ENCODE measurements around the gene FAM131A.

FAM131A gene

DNA sequence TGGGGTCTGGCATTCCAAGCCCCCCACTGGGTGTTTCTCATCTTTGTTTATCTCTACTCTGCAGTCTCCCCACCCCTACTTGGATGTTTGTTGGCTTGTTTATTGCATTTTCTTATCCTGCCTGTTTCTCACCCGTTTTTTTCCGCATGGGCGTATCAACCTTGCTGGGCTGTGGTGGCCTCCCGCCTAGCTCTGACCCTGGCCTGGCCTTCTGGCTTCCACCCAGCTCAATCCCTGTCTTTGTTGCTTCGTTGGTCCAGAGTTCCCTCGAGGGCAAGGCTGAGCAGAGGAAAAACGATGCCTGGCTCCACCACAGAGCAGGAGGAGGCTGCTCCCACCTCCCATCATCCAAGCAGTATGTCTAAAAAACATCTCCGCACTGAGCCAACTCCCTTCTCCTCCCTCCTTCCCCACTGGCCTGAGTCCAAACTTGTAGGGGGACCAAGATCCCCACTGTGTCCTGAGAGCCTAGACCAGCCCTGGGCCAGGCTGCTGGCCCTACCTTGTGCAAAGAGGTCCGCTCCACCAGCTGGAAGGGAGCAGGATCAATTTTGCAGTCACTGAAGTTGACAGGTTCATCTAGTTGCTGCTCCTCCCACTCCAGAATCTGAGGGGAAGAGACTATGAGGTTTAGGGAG, 14.2 kb downstream of the FAM131A start:
- H3K4me3 ChIP-seq (ENCODE audit: control insufficient read depth, low read depth, low read length), result no peak overlapping the region
- DNase-seq (ENCODE audit: low read depth), result no peak
- TF ChIP-seq, protein P1, sequence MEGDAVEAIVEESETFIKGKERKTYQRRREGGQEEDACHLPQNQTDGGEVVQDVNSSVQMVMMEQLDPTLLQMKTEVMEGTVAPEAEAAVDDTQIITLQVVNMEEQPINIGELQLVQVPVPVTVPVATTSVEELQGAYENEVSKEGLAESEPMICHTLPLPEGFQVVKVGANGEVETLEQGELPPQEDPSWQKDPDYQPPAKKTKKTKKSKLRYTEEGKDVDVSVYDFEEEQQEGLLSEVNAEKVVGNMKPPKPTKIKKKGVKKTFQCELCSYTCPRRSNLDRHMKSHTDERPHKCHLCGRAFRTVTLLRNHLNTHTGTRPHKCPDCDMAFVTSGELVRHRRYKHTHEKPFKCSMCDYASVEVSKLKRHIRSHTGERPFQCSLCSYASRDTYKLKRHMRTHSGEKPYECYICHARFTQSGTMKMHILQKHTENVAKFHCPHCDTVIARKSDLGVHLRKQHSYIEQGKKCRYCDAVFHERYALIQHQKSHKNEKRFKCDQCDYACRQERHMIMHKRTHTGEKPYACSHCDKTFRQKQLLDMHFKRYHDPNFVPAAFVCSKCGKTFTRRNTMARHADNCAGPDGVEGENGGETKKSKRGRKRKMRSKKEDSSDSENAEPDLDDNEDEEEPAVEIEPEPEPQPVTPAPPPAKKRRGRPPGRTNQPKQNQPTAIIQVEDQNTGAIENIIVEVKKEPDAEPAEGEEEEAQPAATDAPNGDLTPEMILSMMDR (IDR thresholded peaks at IDR 0.05; ENCODE audit: control insufficient read depth, insufficient read depth, low read depth, low read length, missing control alignments), result no peak

DNA sequence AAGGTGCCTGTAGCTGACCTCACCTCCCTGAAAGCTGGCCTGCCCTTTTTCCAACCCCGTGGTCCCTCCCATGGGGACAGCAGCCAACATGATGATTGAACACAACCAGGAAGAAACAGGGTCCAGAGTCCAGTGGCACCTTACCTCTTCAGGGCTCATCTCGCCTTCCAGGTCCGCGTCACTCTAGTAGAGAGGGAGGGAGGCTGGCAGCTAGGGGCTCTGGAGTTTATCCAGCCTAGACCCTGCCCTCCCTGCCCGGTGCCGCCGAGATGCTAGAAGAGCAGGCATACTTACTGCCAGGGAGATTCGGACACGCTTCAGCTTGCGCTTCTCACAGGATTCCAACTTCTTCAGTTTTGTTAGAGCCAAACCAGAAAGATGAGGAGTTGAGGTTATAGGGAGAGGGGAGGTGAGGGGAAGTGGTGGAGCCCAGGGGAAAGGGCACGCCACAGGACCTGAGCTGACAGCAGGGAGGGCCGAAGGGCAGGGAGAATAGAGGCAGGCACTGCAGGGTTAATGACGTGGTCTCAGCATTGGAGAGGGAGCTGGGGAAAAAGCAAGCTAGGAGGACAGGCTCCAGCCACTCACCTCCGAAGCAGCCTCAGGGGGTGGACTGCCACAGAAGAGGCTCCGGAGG, 14.9 kb downstream of the FAM131A start:
- no peak for DNase-seq (ENCODE audit: low read depth)
- H3K4me3 ChIP-seq (ENCODE audit: control insufficient read depth, low read depth, low read length), result no peak overlapping the region
- TF ChIP-seq, protein P1 (IDR thresholded peaks at IDR 0.05; ENCODE audit: control insufficient read depth, insufficient read depth, low read depth, low read length, missing control alignments), result no peak

DNA sequence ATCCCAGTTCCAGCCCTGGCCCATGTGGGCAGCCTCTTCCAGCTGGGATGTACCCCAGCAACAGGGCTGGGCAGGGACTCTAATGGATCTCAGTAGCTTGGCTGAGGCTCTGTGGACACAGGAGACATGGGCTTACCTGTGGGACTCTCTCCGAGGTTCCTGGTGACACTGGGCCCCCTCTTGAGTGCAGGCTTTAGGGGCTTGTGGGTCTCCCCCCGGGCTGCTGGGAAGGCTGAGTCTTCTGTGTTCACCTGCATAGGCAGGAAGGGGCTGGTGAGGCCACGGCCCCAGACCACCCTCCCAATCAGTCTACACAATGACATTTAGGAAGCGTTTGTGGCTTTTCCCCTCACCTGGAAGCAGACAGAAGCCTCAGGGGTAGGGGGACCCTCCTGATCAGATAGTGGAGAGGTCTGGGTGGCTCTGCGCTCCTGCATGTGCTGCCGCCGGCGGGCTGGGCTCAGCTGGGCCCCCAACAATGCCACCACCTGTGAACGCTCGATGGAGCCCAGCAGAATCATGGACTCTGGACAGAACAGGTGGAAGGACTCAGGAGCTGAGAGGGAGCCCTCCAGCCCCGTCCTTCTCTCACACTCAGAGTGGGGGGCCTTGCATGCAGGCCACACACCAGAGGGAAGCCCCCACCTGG, 15.6 kb downstream of the FAM131A start:
- no peak for DNase-seq (ENCODE audit: low read depth)
- TF ChIP-seq, protein P1 (IDR thresholded peaks at IDR 0.05; ENCODE audit: control insufficient read depth, insufficient read depth, low read depth, low read length, missing control alignments), result no peak
- H3K4me3 ChIP-seq (ENCODE audit: control insufficient read depth, low read depth, low read length), result no peak overlapping the region

DNA sequence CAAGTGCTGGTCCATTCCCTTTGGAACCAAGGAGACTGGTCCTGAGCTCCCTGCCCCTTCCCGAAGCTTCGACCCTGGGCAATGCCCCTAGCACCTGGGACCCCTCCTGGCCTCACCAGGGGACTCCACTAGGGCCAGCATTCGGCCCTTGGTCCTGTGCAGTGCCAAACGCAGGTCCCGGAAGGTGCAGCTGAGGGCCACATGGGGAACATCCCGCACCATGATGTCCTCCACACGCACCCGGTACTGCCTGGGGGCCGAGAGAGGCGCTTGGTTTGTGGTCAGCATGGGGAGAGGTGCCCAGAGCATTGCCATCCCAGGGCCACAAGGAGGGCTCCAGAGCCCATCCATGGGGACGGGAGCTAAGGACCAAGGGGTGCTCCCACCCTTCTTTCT, 16.1 kb downstream of the FAM131A start:
- H3K4me3 ChIP-seq (ENCODE audit: control insufficient read depth, low read depth, low read length), result no peak overlapping the region
- TF ChIP-seq, protein P1 (IDR thresholded peaks at IDR 0.05; ENCODE audit: control insufficient read depth, insufficient read depth, low read depth, low read length, missing control alignments), result no peak
- DNase-seq (ENCODE audit: low read depth), result no peak

DNA sequence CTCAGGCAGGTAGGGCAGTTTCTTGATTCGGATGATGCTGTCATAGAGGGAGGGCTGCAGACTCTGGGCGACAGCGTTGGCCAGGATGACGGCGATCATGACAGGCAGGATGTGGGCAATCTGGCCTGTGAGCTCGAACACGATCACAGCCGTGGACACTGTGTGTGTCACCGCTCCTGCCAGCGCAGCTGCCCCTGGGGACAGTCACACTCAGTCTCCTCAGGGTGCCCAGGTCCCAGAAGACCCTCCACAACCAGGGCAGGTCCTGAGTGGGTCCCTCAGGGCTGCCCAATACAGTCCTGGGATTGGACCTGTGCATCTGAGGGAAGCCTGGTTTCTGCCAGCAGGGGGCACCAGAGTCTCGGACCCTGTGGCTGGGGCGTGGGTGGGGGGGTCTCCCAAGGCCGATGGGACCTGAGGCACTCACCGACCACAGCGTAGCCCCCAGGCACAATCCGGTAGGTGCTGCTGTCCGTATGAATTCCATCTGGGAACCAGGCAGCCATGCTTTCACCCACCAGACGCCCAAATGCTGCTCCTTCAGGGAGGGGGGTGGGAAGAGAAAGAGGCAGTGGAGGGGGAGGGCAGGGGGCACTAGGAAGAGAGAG, 16.8 kb downstream of the FAM131A start:
- DNase-seq (ENCODE audit: low read depth), result no peak
- H3K4me3 ChIP-seq (ENCODE audit: control insufficient read depth, low read depth, low read length), result no peak overlapping the region
- TF ChIP-seq, protein P1 (IDR thresholded peaks at IDR 0.05; ENCODE audit: control insufficient read depth, insufficient read depth, low read depth, low read length, missing control alignments), result peak; percentile 81

DNA sequence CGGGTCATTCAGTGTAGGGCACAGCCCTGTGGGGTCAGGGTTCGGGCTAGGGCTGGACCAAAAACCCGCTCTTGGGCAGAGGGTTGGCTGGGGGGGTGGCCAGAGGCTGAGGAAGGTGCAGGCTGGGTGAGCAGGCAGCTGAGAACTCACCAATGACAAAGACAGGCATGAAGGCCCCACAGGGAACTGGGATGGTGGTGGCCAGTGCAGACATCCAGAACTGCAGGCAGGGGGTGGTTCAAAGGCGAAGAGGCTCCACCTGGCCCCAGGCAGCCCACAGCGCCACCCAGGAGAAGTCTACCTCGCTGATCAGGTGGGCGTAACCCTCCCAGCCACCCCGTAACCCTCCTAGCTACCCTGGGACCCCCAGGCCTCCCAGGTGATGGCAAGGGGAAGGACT, 17.4 kb downstream of the FAM131A start:
- H3K4me3 ChIP-seq (ENCODE audit: control insufficient read depth, low read depth, low read length), result no peak overlapping the region

More for the DNA sequence above, 17.4 kb downstream of the FAM131A start:
- TF ChIP-seq, protein P1 (IDR thresholded peaks at IDR 0.05; ENCODE audit: control insufficient read depth, insufficient read depth, low read depth, low read length, missing control alignments), result no peak
- DNase-seq (ENCODE audit: low read depth), result no peak
